Tongue (tissue), 2 donors: ENCODE data around the gene CD74. TPM values are rescaled to one million over a fixed set of nuclear protein-coding genes. Genes with fewer than 3 reads are reported as not detected.

Source experiments
- DNase-seq: peaks from one replicate; pipeline ENCODE4 v3.0.0-alpha.2; 2015
- total RNA-seq: library from RNA; depleted of rRNA; stranded (reverse); fragments of >200 nt; gene quantifications from one replicate; pipeline ENCODE4 v1.2.3, GENCODE V29; 2014

The CD74 gene
- total RNA-seq, 1 donor from 2014 or later = 75.4 TPM

GRCh38 chr5:150358261-150359095, 54.2 kb downstream of the CD74 start:
- no peak for DNase-seq

- peak; percentile 98 for DNase-seq
Measured at GRCh38 chr5:150357326-150358260, 55.1 kb downstream of the CD74 start, which contains the start of gene TCOF1. Gene TCOF1, plus strand, starts transcription at chr5:150357697. Its CDS starts 50 bp downstream, at chr5:150357747.

GRCh38 chr5:150356575-150357294, 56.0 kb downstream of the CD74 start:
- DNase-seq = no peak

GRCh38 chr5:150355791-150356190, 56.9 kb downstream of the CD74 start:
- DNase-seq = no peak

GRCh38 chr5:150353032-150353675, 59.6 kb downstream of the CD74 start:
- no peak for DNase-seq

GRCh38 chr5:150352244-150353031, 60.3 kb downstream of the CD74 start:
- no peak for DNase-seq

Other genes starting within 250 kb of the CD74 start
- 0.31 TPM for gene CDX1, start 246.1 kb downstream of the CD74 start, total RNA-seq
- gene SLC6A7, start 222.8 kb downstream of the CD74 start, total RNA-seq = not detected
- gene CAMK2A, start 123.1 kb downstream of the CD74 start, total RNA-seq = 42.6 TPM
- 18.9 TPM for gene ARSI, start 110.0 kb downstream of the CD74 start, total RNA-seq
- gene TCOF1, start 55.2 kb downstream of the CD74 start, total RNA-seq = 17.2 TPM
- 2,580 TPM for gene RPS14, start 36.8 kb upstream of the CD74 start, total RNA-seq
- gene NDST1, start 95.2 kb upstream of the CD74 start, total RNA-seq = 91.4 TPM
- gene SYNPO, start 227.8 kb upstream of the CD74 start, total RNA-seq = 36.6 TPM
- gene MYOZ3, start 248.3 kb upstream of the CD74 start, total RNA-seq = 51.5 TPM